G401 (cell line): ENCODE data around the gene ARHGAP26. TPM values are rescaled to one million over a fixed set of nuclear protein-coding genes. Genes with fewer than 3 reads are reported as not detected.

ENCODE experiments used
- DNase-seq: peaks from one replicate; pipeline ENCODE4 v3.0.0-alpha.2; 2015; ENCODE audit warnings: low spot score
- in situ Hi-C: cut with HindIII; loops from 2 replicates; pipeline ENCODE4 v1.10.0; 2016; ENCODE audit warnings: low sequenced_read_pairs, mixed read lengths
- total RNA-seq: library from RNA; depleted of rRNA; stranded (reverse); fragments of >200 nt; shearing (Covaris generic); gene quantifications from 2 replicates; pipeline ENCODE4 v1.2.3, GENCODE V29; 2014; rRNA removed

Gene ARHGAP26, protein sequence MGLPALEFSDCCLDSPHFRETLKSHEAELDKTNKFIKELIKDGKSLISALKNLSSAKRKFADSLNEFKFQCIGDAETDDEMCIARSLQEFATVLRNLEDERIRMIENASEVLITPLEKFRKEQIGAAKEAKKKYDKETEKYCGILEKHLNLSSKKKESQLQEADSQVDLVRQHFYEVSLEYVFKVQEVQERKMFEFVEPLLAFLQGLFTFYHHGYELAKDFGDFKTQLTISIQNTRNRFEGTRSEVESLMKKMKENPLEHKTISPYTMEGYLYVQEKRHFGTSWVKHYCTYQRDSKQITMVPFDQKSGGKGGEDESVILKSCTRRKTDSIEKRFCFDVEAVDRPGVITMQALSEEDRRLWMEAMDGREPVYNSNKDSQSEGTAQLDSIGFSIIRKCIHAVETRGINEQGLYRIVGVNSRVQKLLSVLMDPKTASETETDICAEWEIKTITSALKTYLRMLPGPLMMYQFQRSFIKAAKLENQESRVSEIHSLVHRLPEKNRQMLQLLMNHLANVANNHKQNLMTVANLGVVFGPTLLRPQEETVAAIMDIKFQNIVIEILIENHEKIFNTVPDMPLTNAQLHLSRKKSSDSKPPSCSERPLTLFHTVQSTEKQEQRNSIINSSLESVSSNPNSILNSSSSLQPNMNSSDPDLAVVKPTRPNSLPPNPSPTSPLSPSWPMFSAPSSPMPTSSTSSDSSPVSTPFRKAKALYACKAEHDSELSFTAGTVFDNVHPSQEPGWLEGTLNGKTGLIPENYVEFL
- not detected in 2 replicates for total RNA-seq

DNA sequence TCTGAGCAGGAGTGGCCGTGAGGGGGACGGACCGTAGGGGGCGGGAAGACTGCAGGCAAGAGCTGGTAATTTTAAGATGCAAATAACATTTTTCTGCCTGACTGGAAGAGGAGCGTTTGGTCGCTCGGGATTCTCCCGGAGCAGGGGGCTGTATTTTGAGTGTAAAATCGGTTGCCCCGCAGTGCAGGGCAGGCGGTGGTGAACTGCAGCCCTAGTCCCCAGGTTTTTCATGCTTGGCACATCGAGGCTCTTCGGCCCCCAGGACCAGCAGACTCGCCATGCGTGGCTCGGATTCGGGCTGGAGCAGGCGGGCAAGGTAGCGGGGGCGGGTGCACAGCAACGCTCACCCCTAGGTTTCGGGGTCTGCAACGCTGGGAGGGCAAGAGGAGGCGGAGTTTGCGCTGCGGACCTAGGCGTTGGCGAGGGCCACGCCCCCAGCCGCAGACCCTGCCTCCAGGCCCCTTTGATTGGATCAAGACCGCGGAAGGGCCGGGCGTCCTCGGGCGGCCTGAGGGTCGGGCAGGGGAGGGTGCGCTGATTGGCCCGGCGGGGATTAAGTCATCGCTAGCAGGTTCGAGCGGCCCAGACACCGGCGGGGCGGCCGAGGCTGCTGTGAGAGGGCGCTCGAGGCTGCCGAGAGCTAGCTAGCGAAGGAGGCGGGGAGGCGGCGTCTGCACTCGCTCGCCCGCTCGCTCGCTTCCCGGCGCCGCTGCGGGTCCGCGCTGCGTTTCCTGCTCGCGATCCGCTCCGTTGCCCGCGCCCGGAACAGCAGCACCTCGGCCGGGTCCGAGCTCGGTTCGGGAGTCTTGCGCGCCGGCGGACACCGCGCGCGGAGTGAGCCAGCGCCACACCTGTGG is at the start of gene ARHGAP26:
Gene ARHGAP26, plus strand, starts transcription at position 585 of the 857 bp plus-strand sequence. CDS start 385 bp downstream, outside the sequence.
- in situ Hi-C loops, result no loop called here
- DNase-seq, result peak; percentile 99

DNA sequence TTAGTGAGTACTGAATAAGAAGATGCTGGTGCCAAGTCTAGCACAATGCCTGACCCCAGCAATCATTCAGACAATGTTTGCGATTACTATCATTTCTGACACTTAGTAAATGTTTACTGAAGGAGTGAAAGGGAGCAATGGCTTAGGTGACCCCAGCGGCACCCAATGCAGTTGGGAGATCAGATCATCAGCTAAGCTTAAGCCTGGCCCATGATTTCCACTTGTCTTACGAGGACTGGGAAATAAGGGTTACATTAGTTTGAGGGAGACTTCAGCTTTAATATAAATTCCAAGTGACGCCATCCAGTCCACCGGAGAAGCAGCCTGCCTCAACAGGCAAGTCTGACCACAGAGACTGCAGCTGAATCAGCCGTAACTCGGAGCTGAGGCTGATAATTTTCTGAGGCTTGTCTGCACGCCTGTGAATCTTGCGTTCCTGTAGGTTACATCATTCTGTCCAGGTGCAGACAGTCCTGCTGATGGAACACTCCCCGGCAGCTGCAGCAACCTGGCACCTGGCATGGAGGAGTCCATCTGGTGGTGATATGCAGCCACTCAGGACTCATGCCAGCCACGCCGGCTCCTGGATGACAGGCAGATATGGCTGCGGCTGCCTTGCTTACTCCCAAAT is 49.4 kb upstream of the ARHGAP26 start:
- DNase-seq, result peak; percentile 77
- in situ Hi-C loops, result no loop called here

DNA sequence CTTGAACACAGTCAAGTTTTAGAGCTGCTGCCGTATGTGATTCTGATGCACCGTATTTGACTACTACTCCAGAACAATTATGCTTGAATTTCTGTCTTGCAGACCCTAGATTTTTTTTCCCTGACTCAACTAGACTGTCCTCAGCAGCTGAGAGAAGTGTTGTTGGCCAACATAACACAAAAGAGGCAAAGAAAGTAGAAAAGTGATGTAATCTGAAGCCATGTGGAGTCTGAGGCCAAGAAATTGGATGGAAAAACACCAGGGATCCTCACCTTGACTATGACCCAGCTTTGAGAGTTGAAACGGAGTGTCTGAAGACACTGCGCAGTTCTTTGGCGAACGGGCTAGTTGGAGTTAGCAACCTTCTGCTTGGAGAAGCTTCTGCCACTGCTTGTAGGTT is 48.0 kb upstream of the ARHGAP26 start:
- in situ Hi-C loops, result no loop called here
- no peak for DNase-seq

DNA sequence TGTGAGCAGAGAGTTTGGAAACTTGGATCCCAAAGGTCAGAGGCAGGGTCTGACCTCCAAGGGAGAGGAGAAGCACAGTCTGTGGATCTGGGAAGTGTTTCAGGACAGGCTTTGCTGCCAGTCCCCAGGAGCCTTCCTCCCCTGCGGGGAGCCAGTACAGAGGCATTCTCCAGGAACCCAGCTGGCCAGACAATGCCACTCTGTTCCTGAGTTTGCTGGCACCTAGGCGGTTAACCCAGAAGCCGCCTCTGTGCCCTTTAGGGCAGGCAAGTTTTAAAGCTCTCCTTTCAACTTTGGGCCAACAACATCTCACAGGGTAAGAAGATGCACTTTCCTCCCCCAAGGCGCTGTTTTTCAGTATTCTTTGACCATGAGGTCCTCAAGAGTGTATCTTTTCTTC is 47.3 kb upstream of the ARHGAP26 start:
- in situ Hi-C loops, result no loop called here
- DNase-seq, result no peak

DNA sequence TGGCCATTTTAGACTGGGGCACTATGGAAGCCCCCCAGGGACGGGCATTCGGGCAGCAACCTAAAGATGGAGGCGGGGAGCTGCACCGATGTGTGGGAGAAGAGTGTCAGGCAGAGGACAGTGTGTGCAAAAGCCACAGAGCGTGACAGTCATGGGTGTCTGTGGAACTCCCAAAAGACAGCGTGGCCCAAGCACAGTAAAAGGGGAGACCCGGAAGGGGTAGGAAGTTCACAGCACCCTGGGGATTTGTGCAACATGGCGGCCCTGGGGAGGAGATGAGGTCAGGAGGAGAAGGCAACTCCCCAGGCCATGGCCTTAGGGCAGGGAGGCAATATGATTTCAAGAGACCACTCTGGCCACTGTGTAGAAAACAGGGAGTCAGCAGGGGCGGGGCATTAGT is 45.4 kb upstream of the ARHGAP26 start:
- in situ Hi-C loops, result no loop called here
- no peak for DNase-seq

DNA sequence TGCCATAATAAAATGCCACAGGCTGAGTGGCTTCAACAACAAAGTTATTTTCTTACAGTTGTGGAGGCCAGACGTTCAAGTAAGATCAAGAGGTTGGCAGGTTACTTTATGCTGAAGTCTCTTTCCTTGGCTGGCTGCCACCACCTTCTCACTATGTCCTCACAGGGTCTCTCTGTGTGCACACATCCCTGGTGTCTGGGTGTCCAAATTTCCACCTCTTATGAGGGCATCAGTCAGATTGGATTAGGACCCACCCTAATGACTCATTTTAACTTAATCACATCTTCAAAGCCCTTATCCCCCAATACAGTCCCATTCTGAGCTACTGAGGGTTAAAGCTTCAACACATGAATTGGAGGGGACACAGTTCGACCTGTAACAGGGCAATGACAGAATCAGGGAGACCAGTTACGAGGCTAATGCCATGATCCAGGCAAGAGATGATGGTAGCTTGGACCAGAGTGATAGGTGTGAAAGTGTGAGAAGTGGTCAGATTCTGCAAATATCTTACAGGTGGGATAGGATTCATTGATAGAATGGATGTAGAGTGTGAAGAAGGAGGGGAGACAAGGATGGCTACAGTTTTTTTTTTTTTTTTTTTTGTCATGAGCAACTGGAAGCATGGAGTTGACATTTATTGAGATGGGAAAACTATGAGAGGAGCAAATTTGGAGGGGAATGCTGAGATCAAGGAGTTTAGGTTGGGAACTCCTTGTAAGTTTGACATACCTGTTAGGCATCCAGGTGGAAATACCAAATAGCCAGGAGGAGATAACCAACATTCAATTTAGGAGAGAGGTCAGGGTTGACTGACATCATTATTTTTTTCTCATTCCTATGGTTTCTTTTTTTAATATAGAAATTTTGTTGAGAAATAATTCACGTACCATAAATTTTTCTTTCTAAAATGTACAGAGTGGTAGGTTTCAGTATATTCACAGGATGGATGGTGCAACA is 44.7 kb upstream of the ARHGAP26 start:
- in situ Hi-C loops, result no loop called here
- no peak for DNase-seq

DNA sequence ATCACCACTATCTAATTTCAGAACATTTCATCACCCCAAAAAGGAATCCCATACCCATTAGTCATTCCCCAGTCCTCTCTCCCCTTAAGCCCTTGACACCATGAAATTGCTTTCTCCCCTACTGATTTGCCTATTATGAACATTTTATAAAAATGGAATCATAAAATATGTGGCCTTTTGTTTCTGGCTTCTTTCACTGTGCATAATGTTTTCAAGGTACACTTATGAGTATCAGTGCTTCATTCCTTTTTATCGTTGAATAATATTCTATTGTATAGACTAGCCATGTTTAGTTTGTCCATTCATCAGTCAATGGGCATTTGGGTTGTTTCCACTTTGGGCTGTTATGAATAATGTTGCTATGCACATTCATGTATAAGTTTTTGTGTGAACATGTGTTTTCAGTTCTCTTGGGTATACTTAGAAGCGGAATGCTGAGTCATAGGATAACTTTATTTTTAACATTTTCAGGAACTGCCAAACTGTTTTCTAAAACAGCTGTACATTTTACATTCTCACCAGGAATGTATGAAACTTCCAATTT is 43.9 kb upstream of the ARHGAP26 start:
- in situ Hi-C loops, result no loop called here
- DNase-seq, result no peak

DNA sequence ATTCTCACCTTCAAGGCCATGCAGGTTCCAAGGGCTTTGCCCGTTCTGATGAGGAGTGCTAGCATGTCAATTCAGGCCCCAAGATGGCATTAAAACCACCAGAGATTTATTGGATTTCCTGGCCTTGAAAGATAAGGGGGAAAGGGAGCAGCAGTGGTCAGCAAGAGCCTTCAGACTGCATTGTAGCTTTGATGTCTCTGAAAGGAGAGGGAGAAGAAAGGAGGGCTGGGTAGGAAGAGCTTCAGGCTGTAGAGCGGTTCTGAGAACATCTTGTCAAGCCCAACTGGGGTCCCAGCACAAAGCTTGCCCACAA is 42.5 kb upstream of the ARHGAP26 start:
- in situ Hi-C loops, result no loop called here
- no peak for DNase-seq

DNA sequence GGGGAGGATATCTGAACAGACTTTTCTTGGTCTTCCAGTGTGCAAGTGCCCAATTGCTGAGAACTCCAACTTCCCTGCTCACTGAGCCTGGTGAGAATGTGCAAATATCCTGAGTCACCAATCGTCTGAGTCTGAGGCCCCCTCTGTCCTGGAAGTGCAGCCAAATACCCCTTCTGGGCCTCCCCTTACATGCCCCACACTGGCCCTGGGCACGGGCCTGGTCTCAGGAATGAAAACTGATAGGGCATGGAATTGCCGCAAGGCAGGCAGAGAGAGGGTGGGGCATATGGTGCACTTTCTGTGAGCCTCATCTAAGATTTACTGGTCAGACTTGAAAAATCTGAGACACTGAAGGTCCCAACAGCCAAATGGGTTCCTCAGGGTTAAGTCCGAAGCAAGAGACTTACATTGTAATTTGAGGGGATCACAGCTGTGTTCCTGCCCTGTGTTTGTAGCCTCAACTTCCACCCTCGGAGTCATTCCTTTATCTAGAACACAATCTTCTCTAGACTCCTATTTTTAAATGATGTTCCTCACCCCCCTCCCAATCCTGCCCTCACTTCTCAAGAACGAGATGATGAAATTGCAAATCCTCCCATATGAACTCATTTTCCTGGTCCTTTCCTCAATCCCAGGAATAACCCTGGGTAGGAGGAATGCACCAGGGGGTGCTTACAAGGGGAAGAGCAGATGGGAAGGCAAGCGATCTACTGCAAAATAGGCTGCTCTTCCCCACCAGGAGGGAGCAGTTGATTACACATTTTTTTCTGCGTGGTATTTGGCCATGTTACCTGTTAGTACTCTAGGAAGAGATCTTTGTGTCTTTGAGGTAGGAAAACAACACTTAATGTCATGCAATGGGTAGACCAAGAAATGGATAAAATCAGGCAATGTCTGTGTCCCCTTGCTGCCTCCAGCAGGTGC is 34.6 kb upstream of the ARHGAP26 start:
- peak; percentile 80 for DNase-seq
- in situ Hi-C loops, result no loop called here

DNA sequence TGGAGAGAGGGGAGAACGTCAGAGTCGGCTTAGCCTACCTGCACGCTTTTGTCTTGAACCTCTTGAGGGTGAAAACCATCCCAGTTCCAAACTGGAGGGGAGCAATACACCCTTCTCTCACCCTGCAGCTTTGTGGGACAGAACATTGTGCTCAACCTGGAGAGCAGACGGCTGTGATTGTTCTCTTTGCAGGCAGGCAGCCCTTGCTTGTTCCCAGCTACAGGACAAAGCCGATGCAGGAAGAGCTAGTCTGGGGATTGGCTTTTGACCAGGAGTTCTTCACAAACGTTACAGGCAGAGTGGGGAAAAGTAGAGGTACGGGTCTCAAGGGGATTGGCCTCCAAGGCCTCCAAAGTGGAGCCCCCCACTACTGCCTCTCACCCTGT is 33.9 kb upstream of the ARHGAP26 start:
- DNase-seq, result peak; percentile 66
- in situ Hi-C loops, result no loop called here

DNA sequence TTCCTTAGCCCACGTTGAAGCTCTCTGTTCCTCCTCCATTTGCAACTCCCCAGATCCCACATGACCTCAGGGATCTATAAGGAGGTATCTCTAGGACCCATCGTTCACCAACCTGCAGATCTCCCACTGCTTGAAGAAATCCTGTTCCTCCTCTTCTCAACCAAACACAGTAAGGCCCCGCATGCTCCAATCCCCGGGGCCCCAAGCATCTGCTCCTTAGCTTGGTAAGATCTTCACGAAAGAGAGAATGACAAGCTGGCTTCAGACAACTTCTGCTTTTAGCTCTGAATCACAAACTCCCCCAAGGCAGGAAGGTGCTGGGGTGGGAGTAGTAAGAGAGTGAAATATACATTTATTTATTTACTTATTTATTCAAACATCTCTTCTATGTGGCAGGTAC is 33.0 kb upstream of the ARHGAP26 start:
- in situ Hi-C loops, result no loop called here
- DNase-seq, result no peak

DNA sequence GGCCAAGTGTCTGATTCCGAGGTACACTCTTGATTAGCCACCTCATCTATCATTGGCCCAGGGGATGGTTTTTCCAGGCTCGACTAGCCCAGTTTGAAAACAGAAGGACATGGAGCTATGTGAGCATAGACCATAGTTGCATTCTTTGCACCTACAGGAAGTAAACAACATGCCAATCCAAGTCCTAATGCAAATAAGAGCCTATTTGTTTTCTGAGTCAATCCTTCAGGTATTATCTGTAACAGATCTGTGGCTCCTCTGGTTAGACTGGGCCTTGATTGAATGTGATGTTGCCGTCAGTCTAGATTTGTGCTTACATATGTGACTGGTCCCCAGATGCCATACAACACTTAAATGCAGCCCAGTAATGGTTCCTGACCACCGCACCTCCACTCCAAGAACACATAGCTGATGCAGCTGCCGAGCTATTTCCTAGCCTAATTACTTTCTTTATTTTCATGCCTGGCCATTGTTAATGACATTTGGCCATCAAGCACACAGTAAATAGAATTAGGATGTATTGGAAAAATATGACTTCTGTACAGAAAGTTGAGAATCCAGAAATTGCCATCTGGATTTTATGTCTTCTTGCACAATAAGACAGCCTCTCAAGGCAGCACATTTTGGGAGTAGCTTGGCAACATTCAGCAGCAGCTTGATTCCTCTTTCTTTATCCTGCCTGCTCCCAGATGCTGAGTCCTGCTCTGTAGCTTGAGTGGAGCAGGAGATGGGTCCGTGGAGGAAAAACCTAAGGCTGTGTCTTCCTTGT is 29.5 kb upstream of the ARHGAP26 start:
- in situ Hi-C loops, result no loop called here
- DNase-seq, result no peak

DNA sequence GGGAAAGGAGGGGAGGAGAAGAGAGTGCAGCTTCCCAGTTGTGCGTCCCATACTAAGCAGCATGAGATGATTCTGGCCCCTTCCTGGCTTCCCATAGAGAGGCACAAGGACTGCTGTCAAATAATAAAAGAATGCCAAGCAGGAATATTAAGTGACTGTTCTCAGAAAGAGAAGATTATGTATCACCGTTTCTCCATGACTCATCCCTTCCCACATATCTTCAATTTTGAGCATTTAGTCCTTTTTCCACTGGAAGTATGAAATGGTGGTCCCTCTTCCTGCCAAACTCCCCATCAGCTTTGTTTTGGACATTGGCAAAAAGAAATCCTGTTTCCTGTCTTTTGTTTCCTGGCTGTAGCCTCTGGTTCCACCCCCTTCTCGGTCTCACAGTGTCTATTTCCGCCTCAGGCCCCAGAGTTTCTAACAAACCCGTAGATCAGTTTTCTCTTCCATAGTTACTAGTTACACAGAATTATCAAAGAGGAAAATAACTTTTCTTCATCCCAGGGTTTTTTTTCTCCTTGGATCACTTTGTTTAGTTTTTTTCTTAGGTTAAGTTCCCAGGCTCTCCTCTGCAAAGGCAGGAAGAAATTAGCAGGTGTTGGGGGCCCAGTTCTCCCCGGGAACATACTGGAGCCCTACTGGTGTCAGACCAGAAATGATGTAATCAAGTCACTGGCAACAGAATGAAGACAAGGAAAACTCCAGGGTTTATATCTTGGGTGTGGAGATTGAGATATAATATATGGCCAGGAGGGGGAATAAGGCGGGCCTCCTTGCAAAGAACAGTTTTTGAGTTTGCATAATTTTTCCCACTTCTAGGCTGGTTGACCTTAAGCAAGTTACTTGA is 26.4 kb upstream of the ARHGAP26 start:
- DNase-seq, result no peak
- in situ Hi-C loops, result no loop called here

DNA sequence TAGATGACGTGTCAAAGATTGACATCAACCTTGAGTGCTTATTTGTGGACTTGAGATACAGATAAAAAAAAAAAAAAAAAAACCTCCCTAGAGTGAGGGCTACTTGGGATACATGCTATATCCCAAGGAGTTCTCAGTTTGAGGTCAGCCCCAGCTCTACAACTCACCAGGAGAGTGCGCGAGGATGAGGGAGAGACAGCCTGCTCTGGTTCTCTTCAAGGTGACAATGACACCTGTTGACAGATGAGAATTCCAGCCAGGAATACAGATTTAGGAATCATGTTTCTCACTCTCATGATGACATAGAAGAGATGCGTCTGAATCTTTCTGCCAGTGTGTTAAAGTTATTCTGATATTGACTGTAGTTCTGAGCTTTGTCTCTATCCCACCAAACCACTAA is 24.9 kb upstream of the ARHGAP26 start:
- no peak for DNase-seq
- in situ Hi-C loops, result no loop called here

DNA sequence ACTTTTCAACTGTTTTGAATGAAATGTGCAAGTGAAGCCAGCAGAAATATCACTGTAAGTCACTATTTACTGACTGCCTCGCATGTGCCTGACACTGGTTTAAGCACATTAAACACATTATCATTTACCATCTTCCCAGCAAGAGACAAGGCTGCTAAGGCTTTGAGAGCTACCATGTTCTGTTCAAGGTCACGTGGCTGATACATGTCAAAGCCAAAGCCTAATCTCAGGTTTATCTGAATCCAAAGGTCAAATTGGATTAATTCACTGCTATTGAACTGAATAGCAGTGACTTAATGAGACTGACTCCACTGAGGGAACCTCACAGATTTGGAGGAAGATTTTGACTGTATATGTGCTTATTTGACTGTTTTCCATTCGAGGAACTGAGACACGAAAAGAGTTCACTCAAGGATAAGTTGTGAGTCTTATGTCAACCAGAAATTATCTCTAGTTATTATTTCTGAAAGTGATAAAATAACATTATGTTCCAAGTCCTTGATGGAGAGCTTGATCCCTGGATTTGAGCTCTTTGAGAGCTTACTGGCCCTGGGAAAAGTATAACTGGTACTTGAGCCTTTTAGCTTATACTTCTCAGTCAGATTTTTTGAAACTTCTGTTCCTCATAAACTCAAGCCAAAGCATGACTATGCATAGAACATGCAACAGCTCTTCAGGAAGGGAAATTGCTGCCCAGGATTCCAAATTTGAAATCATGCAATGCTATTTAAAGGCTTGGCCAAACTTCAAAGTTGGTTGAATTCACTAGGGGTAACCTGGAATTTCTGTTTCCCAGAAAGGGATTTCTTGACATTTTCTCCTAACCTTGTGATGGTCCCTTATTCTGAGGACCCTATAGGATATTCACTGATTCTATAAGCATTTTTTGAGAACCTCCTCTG is 23.4 kb upstream of the ARHGAP26 start:
- no peak for DNase-seq
- in situ Hi-C loops, result no loop called here
